A549 (cell line): ENCODE results near the gene TREH.

Experiments
- BHLHE40 ChIP-seq: IDR thresholded peaks from 2 replicates; pipeline ENCODE4 v1.6.1; 2012; ENCODE audit warnings: low read depth, low read length, inconsistent platforms
- CTCF ChIP-seq: fragments of >200 bp; sonication (Bioruptor Twin); formaldehyde crosslinking; IDR thresholded peaks from 3 replicates; pipeline ENCODE4 v1.5.1; 2016
- EP300 ChIP-seq, 2 experiments: fragments of >200 bp; sonication (Bioruptor Twin); formaldehyde crosslinking; IDR thresholded peaks; 2 replicates in 1 of 2; 3 replicates in 1 of 2; pipeline ENCODE4 v1.6.1; 2016 to 2017
- ESRRA ChIP-seq: fragments of 150-350 bp; IDR thresholded peaks from 2 replicates; pipeline ENCODE4 v1.6.1; 2014; ENCODE audit warnings: mild to moderate bottlenecking, low read length, borderline replicate concordance
- JUNB ChIP-seq: fragments of >200 bp; sonication (Bioruptor Twin); formaldehyde crosslinking; IDR thresholded peaks from 2 replicates; pipeline ENCODE4 v1.6.1; 2016
- KDM1A ChIP-seq: fragments of 200-600 bp; sonication (generic); IDR thresholded peaks from 2 replicates; pipeline ENCODE4 v1.6.1; 2016; ENCODE audit warnings: low read depth, mild to moderate bottlenecking
- MAFK ChIP-seq: fragments of 450-650 bp; IDR thresholded peaks from 2 replicates; pipeline ENCODE4 v1.6.1; 2014; ENCODE audit not compliant: partially characterized antibody
- MAZ ChIP-seq: fragments of 150-350 bp; IDR thresholded peaks from 2 replicates; pipeline ENCODE4 v1.6.1; 2014; ENCODE audit warnings: antibody characterized with exemption, low read depth, low read length, borderline replicate concordance
- RAD21 ChIP-seq, 2 experiments: fragments of >200 bp in 1 of 2; sonication (Bioruptor Twin) in 1 of 2; formaldehyde crosslinking in 1 of 2; IDR thresholded peaks in 1 of 2; conservative IDR thresholded peaks in 1 of 2; 2 replicates in 1 of 2; 3 replicates in 1 of 2; pipeline ENCODE4 v1.6.1; 2012 to 2018; ENCODE audit warnings: inconsistent platforms in 1 of 2
- RCOR1 ChIP-seq: fragments of 150-350 bp; IDR thresholded peaks from 2 replicates; pipeline ENCODE4 v1.6.1; 2014; ENCODE audit warnings: antibody characterized with exemption, low read length, low read depth
- RFX5 ChIP-seq: fragments of 450-650 bp; IDR thresholded peaks from 2 replicates; pipeline ENCODE4 v1.7.1; 2014; ENCODE audit warnings: antibody characterized with exemption, mild to moderate bottlenecking, moderate library complexity
- SMC3 ChIP-seq: fragments of >200 bp; sonication (Bioruptor Twin); formaldehyde crosslinking; IDR thresholded peaks from 3 replicates; pipeline ENCODE4 v1.6.1; 2018; ENCODE audit warnings: inconsistent platforms

DNA sequence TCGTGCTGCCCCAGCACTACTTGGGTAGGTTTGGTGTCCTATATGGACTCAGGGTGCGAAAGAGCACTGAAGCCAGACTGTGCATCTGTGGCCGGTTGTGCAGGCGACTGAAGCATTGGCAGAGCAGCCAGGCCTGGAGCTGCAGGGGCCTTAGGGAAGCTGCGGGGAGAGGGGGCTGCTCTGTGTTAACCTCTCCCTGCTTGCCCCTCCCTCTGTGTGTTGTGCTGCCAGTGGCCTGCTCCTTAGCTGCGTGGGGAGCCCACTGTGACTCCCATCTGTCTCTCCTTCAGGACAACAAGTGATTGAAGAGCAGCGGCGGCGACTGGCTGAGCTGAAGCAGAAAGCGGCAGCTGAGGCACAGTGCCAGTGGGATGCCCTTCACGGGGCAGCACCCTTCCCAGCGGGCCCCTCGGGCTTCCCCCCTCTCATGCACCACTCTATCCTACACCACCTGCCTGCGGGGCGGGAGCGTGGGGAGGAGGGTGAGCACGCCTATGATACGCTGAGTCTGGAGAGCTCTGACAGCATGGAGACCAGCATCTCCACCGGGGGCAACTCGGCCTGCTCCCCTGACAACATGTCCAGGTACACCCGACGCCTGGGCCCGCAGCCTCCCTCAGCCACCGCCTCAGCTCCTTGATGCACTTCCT, 34.3 kb downstream of the TREH start:
- TF ChIP-seq CTCF = no peak
- no peak for TF ChIP-seq RFX5
- TF ChIP-seq ESRRA = no peak
- TF ChIP-seq RAD21 (conservative IDR thresholded peaks at IDR 0.05 in 1 of 2, IDR thresholded peaks at IDR 0.05 in 1 of 2) = no peak
- TF ChIP-seq JUNB = no peak
- no peak for TF ChIP-seq KDM1A
- TF ChIP-seq MAZ = no peak
- TF ChIP-seq BHLHE40 = no peak
- no peak for TF ChIP-seq RCOR1
- no peak for TF ChIP-seq EP300 (IDR thresholded peaks at IDR 0.05)
- no peak for TF ChIP-seq MAFK
- TF ChIP-seq SMC3 = no peak
